ENCODE results near the gene UBL4A. TPM values are rescaled to one million over a fixed set of nuclear protein-coding genes. Genes with fewer than 3 reads are reported as not detected.

The UBL4A gene
- total RNA-seq, result 10 to 100 TPM; 30.5 to 34.5 TPM
- long read RNA-seq, transcript UBL4A-205 (2 exons, 629 nt), result minor isoform, 12 of 138 reads
- long read RNA-seq, transcript UBL4A-202 (4 exons, 2,382 nt), result major isoform, 110 of 138 reads
- long read RNA-seq, partial matches to known transcripts, result 2 of 138 reads
- long read RNA-seq, other reads (novel, unspliced or antisense), result 14 of 138 reads

- intact Hi-C loops (cut with DNase I, micrococcal nuclease), result no loop called here
- ATAC-seq (peak; percentile 48), DNase-seq (peak; percentile 59 to 66)
Observed at GRCh38 chrX:154486396-154487207, at the start of gene UBL4A. Gene UBL4A (minus strand): TSS chrX:154486615. CDS start chrX:154486584, 31 bp downstream.

- DNase-seq (no peak), ATAC-seq (no peak)
- intact Hi-C loops (cut with DNase I, micrococcal nuclease), result no loop called here
Observed at GRCh38 chrX:154535892-154536291, 49.5 kb upstream of the UBL4A start.

GRCh38 chrX:154534526-154535322, 48.3 kb upstream of the UBL4A start:
- intact Hi-C loops (cut with DNase I, micrococcal nuclease), result no loop called here
- ATAC-seq (peak; percentile 95), DNase-seq (peak; percentile 82 to 93)

- ATAC-seq, result no peak
- DNase-seq, result no peak
- intact Hi-C loops (cut with DNase I, micrococcal nuclease), result no loop called here
Observed at GRCh38 chrX:154532690-154533089, 46.3 kb upstream of the UBL4A start.

GRCh38 chrX:154531626-154532025, 45.2 kb upstream of the UBL4A start:
- intact Hi-C loops (cut with DNase I, micrococcal nuclease), result no loop called here
- DNase-seq, result no peak
- ATAC-seq, result no peak

- intact Hi-C loops (cut with DNase I, micrococcal nuclease), result no loop called here
- ATAC-seq (no peak), DNase-seq (no peak)
Observed at GRCh38 chrX:154530286-154530685, 43.9 kb upstream of the UBL4A start.

GRCh38 chrX:154529206-154529612, 42.8 kb upstream of the UBL4A start:
- intact Hi-C loops (cut with DNase I, micrococcal nuclease), result no loop called here
- DNase-seq (no peak), ATAC-seq (no peak)

- peak; percentile 81 to 86 for DNase-seq
- ATAC-seq, result peak; percentile 87
- intact Hi-C loops (cut with DNase I, micrococcal nuclease), result no loop called here
Observed at GRCh38 chrX:154526901-154527675, 40.7 kb upstream of the UBL4A start.

- intact Hi-C loops (cut with DNase I, micrococcal nuclease), result no loop called here
- DNase-seq (no peak), ATAC-seq (no peak)
Observed at GRCh38 chrX:154525606-154526490, 39.4 kb upstream of the UBL4A start.

GRCh38 chrX:154519389-154519788, 33.0 kb upstream of the UBL4A start:
- intact Hi-C loops (cut with DNase I, micrococcal nuclease), result no loop called here
- no peak for DNase-seq
- ATAC-seq, result no peak

GRCh38 chrX:154517101-154517781, 30.8 kb upstream of the UBL4A start:
- ATAC-seq (peak; percentile 46), DNase-seq (peak; percentile 40 to 64)
- intact Hi-C loops (cut with DNase I, micrococcal nuclease), result no loop called here

GRCh38 chrX:154516656-154517100, 30.3 kb upstream of the UBL4A start:
- peak in 1 of 2 donors; percentile 53 for DNase-seq
- peak; percentile 3 for ATAC-seq
- intact Hi-C loops (cut with DNase I, micrococcal nuclease), result no loop called here

- intact Hi-C loops (cut with DNase I, micrococcal nuclease), result no loop called here
- ATAC-seq, result peak; percentile 81
Observed at GRCh38 chrX:154515966-154516655, 29.7 kb upstream of the UBL4A start, which contains the start of gene FAM3A. Gene FAM3A (minus strand): TSS chrX:154516232. CDS start chrX:154515772, 460 bp downstream.

GRCh38 chrX:154515090-154515965, 28.9 kb upstream of the UBL4A start:
- DNase-seq (peak; percentile 54 to 75), ATAC-seq (peak; percentile 65)
- intact Hi-C loops (cut with DNase I, micrococcal nuclease), result no loop called here

More at GRCh38 chrX:154515966-154516655, 29.7 kb upstream of the UBL4A start, which contains the start of gene FAM3A:
- peak; percentile 91 to 94 for DNase-seq

- ATAC-seq (no peak), DNase-seq (no peak)
- intact Hi-C loops (cut with DNase I, micrococcal nuclease), result no loop called here
Observed at GRCh38 chrX:154513716-154514115, 27.3 kb upstream of the UBL4A start.
